Gastroesophageal sphincter (tissue), 4 donors: ENCODE data around the gene NLK. TPM values are rescaled to one million over a fixed set of nuclear protein-coding genes. Genes with fewer than 3 reads are reported as not detected.
A peak's percentile ranks its signal among the peaks of the same experiment; 100 is the strongest.

Experiments used
- ATAC-seq: fragments of 150-250 bp; one replicate; pipeline ENCODE4 v1.9.1; 2016; ENCODE audit warnings: mild to moderate bottlenecking, moderate library complexity
- H3K27ac ChIP-seq, 4 donors: fragments of 200-600 bp; sonication (generic) in 3 of 4; 1 replicate in 3 of 4; 2 replicates in 1 of 4; pipeline ENCODE4 v1.5.1; 2016 to 2019
- H3K27me3 ChIP-seq: fragments of 200-600 bp; sonication (generic); one replicate; pipeline ENCODE4 v1.5.1; 2019
- H3K36me3 ChIP-seq, 2 donors: fragments of 200-600 bp; sonication (generic); one replicate each; pipeline ENCODE4 v1.5.1; 2019; ENCODE audit warnings: control low read depth in 1 of 2
- H3K4me1 ChIP-seq, 3 donors: fragments of 200-600 bp; sonication (generic); 1 replicate in 2 of 3; 2 replicates in 1 of 3; pipeline ENCODE4 v1.5.1; 2016 to 2019; ENCODE audit warnings: control low read depth in 2 of 3
- H3K4me3 ChIP-seq, 2 donors: fragments of 200-600 bp; sonication (generic); one replicate each; pipeline ENCODE4 v1.5.1; 2019; ENCODE audit warnings: mild to moderate bottlenecking in 1 of 2, moderate library complexity in 1 of 2
- H3K9me3 ChIP-seq, 3 donors: fragments of 200-600 bp; sonication (generic); one replicate each; pipeline ENCODE4 v1.5.1; 2017 to 2019; ENCODE audit warnings: control low read depth in 2 of 3
- EP300 ChIP-seq: sonication (generic); formaldehyde crosslinking; IDR thresholded peaks from one replicate; pipeline ENCODE4 v1.6.1; 2017; ENCODE audit warnings: antibody characterized with exemption, mild to moderate bottlenecking
- POLR2A ChIP-seq, 2 donors: fragments of 450-650 bp; IDR thresholded peaks; one replicate each; pipeline ENCODE4 v1.6.1; 2017; ENCODE audit warnings: antibody characterized with exemption in 2 of 2, mild to moderate bottlenecking in 2 of 2, moderate library complexity in 1 of 2
- POLR2AphosphoS5 ChIP-seq: sonication (generic); formaldehyde crosslinking; IDR thresholded peaks from one replicate; pipeline ENCODE4 v1.6.1; 2017; ENCODE audit warnings: antibody characterized with exemption
- WGBS, 2 donors: methylation state at CpG; one replicate each; pipeline ENCODE4 v1.1.5; 2018; ENCODE audit warnings: low coverage in 1 of 2; 5-methylcytosine and 5-hydroxymethylcytosine counted together
- total RNA-seq, 4 donors: library from RNA; depleted of rRNA; stranded (reverse); fragments of >200 nt; gene quantifications; one replicate each; pipeline ENCODE4 v1.1.0, GENCODE V29; 2016
- TF ChIP-seq, protein P1 (sequence below), 4 experiments: fragments of 200-600 bp in 2 of 4; fragments of 450-650 bp in 2 of 4; sonication (generic) in 1 of 4; IDR thresholded peaks; one replicate each; pipeline ENCODE4 v1.5.1; 2017 to 2019; ENCODE audit warnings: antibody characterized with exemption in 4 of 4, mild to moderate bottlenecking in 2 of 4, moderate library complexity in 2 of 4

The NLK gene
- total RNA-seq, 4 donors from 2014 or later: 12.8 to 16.1 (median 13.8) TPM

DNA sequence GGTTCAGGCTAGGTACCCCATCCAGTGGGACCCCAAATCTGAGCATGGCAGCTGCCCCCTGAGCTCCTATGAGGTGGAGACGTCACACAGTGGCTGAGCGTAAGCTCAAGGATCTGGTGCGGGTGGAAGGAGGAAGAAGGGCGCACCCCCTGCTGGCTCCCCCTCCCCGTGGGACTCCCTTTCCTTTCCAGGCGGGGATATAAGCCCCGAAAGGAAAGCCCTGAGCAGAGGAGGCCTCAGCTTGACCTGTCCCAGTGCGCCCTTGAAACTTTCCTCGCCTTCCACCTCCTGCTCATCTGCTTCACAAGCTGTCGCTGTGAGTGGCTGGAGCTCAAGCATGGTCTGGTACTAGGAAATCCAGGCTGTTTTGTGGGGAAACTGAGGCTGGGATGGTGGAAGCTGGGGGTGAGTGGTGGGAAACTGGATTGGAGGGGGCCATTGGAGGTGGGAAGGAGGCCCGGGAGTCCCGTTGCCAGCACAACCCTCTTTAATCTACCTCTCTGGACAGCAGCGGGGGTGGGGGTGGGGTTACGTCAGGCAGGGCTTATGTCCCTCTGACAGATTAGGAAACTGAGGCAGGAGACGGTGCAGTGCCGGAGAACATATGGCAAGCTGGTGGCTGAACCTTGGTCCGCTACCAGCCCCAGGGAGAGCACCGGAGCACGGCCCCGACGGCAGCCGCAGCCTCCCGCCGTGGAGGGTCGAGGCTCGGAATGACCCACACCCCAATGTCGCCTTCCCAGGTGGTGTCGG lies 184.3 kb downstream of the NLK start:
- no peaks in the 10 kb centered on the region for H3K36me3 ChIP-seq
- peaks cover 0 to 14% (median 8%) of the 10 kb centered on the region in 3 donors for H3K4me1 ChIP-seq
- no peaks in the 10 kb centered on the region for H3K9me3 ChIP-seq
- H3K27me3 ChIP-seq: peaks cover 54% of the 10 kb centered on the region
- WGBS, 2 donors: 70% methylated on average over 2 of the region's 28 CpGs; no CpG with 5 or more reads in 1 of the 2 donors
- TF ChIP-seq POLR2AphosphoS5: no peak
- TF ChIP-seq, protein P1, sequence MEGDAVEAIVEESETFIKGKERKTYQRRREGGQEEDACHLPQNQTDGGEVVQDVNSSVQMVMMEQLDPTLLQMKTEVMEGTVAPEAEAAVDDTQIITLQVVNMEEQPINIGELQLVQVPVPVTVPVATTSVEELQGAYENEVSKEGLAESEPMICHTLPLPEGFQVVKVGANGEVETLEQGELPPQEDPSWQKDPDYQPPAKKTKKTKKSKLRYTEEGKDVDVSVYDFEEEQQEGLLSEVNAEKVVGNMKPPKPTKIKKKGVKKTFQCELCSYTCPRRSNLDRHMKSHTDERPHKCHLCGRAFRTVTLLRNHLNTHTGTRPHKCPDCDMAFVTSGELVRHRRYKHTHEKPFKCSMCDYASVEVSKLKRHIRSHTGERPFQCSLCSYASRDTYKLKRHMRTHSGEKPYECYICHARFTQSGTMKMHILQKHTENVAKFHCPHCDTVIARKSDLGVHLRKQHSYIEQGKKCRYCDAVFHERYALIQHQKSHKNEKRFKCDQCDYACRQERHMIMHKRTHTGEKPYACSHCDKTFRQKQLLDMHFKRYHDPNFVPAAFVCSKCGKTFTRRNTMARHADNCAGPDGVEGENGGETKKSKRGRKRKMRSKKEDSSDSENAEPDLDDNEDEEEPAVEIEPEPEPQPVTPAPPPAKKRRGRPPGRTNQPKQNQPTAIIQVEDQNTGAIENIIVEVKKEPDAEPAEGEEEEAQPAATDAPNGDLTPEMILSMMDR (IDR thresholded peaks at IDR 0.05): no peak
- no peak for TF ChIP-seq EP300
- no peak for TF ChIP-seq POLR2A (IDR thresholded peaks at IDR 0.05)
- H3K27ac ChIP-seq: no peak overlapping the region
- no peak for ATAC-seq
- peak overlapping the region in 1 of 2 donors; percentile 37 for H3K4me3 ChIP-seq

DNA sequence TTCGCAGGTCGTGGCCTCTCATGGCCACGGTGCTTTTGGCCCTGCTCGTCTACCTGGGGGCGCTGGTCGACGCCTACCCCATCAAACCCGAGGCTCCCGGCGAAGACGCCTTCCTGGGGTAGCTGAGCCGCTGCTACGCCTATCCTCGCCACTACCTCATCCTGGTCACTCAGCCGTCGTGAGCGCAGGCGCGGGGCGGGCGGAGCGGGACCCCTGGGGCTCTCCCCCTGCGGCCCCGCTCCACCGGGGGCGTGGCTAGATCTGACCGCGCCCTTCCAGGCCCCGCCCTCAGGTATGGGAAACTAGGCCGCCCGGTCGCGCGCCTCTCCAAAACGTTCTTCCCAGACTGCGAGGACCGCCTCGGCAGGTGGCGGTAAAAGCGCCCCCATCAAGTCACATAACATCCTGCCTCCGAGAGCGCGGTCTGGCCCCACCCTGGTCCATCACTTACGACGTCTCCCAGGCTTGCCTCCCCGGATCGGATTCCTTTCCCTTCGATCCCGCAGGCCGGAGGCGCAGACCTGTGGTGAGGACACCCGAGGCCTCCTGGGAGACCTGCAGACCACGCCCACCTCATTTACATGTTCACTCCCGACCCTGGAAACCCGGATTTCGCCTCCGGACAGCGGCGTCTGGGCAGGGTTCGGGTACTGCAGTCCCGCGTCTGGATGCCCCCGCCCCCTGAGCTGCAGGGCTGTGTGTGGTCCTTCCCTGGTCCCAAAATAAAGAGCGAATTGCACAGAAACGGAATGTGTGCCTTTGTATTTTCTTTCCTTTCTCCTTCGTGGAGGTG lies 185.0 kb downstream of the NLK start:
- Histone ChIP-seq H3K4me1 (peaks cover 0 to 14% (median 8%) of the 10 kb centered on the region in 3 donors), H3K27me3 (peaks cover 60% of the 10 kb centered on the region), H3K27ac (no peak overlapping the region), H3K36me3 (no peaks in the 10 kb centered on the region), H3K4me3 (peak overlapping the region in 1 of 2 donors; percentile 37), H3K9me3 (no peaks in the 10 kb centered on the region)
- WGBS, 2 donors: 0 to 2% methylated on average over 5 to 11 of the region's 66 CpGs
- no peak for ATAC-seq
- TF ChIP-seq POLR2A (IDR thresholded peaks at IDR 0.05) (no peak), EP300 (no peak), POLR2AphosphoS5 (no peak)
- TF ChIP-seq, protein P1 (IDR thresholded peaks at IDR 0.05): no peak

DNA sequence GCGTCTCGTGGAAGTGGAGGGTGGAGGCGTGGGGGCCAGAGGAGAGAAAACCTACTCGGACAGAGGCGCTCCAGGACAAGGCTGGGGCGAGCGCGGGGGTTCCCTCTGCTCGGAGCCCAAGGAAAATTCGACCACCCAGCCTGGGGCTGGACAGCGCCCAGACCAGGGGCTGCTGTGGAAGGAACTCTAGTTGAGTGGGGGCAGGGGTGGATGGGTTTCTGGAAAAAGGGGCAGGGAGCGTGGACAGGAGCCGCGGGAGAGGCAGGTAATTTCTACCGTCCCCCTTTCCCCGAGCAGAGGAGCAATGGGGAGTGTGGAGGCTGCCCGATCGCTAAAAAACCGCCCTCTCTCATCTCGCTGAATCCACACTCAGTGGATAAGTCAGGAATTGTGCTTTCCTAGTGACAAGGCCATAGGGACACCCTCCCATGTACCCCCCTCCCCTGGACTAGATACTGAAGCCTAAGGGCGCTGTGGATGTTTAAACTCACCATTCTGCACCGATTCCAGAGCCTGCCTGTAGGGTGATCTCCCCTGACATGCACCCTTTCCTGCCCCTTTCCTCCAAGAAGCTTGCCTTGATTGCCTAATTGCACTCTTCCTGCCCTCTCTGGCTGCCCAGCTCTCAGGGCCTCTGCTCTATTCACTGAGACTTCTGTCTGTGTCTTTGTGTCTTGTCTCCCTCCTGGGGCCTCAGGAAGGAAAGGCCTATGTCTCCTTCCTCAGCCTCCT lies 185.8 kb downstream of the NLK start:
- peaks cover 0 to 14% (median 8%) of the 10 kb centered on the region in 3 donors for H3K4me1 ChIP-seq
- H3K9me3 ChIP-seq: no peaks in the 10 kb centered on the region
- no peaks in the 10 kb centered on the region for H3K36me3 ChIP-seq
- no peak overlapping the region for H3K27ac ChIP-seq
- H3K27me3 ChIP-seq: peaks cover 67% of the 10 kb centered on the region
- 0 to 11% methylated on average over 1 to 14 of the region's 22 CpGs for WGBS, 2 donors
- TF ChIP-seq POLR2A (IDR thresholded peaks at IDR 0.05): no peak
- no peak for TF ChIP-seq POLR2AphosphoS5
- TF ChIP-seq, protein P1 (IDR thresholded peaks at IDR 0.05): no peak
- no peak for TF ChIP-seq EP300
- no peak for ATAC-seq
- H3K4me3 ChIP-seq: peak overlapping the region in 1 of 2 donors; percentile 37

- Histone ChIP-seq H3K27ac (no peak overlapping the region), H3K36me3 (no peaks in the 10 kb centered on the region), H3K9me3 (no peaks in the 10 kb centered on the region), H3K27me3 (peaks cover 76% of the 10 kb centered on the region), H3K4me3 (no peak overlapping the region), H3K4me1 (peaks cover 0 to 14% (median 8%) of the 10 kb centered on the region in 3 donors)
- WGBS, 2 donors: 75% methylated on average over 2 of the region's 4 CpGs; no CpG with 5 or more reads in 1 of the 2 donors
- ATAC-seq: no peak
- TF ChIP-seq POLR2AphosphoS5 (no peak), POLR2A (IDR thresholded peaks at IDR 0.05) (no peak), EP300 (no peak)
- TF ChIP-seq, protein P1 (IDR thresholded peaks at IDR 0.05): no peak
Observed at GRCh38 chr17:28228986-28229729, 186.7 kb downstream of the NLK start.
